ENCODE results near the gene CYP26A1.

CYP26A1 gene

DNA sequence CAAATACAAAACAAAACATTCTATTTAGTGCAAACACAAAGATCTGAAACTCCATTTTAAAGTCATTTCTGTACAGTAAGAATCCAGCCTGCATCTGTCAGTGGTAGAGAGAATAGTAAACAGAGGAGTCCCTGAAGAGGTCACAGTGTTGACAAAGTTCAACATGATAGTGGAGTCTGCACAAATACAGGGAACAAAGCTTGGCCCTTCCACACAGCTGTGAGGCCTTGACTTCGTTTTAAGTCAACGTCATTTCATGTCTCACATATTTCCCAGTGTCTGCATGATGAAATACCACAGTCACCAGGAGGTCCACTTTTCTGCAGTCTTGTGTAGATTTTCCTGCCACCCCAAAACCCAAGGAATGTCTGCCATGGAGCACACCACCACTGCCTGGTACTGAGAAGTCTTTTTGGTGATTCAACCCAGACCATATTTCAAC, 33.0 kb downstream of the CYP26A1 start:
- Histone ChIP-seq H3K4me1 (no peaks in the 10 kb centered on the region), H3K4me2 (ENCODE audit: low read length) (no peak overlapping the region), H3K4me3 (ENCODE audit: low read depth, low read length) (no peak overlapping the region), H2AFZ (no peak overlapping the region), H3K27ac (no peak overlapping the region), H3K36me3 (ENCODE audit: control insufficient read depth, insufficient read depth, low read length) (no peaks in the 10 kb centered on the region), H3K9me3 (ENCODE audit: control insufficient read depth, low read length) (no peaks in the 10 kb centered on the region), H3K79me2 (no peaks in the 10 kb centered on the region), H3K27me3 (ENCODE audit: control insufficient read depth, insufficient read depth, low read length) (no peaks in the 10 kb centered on the region), H3K9ac (no peak overlapping the region)
- TF ChIP-seq, protein P1, sequence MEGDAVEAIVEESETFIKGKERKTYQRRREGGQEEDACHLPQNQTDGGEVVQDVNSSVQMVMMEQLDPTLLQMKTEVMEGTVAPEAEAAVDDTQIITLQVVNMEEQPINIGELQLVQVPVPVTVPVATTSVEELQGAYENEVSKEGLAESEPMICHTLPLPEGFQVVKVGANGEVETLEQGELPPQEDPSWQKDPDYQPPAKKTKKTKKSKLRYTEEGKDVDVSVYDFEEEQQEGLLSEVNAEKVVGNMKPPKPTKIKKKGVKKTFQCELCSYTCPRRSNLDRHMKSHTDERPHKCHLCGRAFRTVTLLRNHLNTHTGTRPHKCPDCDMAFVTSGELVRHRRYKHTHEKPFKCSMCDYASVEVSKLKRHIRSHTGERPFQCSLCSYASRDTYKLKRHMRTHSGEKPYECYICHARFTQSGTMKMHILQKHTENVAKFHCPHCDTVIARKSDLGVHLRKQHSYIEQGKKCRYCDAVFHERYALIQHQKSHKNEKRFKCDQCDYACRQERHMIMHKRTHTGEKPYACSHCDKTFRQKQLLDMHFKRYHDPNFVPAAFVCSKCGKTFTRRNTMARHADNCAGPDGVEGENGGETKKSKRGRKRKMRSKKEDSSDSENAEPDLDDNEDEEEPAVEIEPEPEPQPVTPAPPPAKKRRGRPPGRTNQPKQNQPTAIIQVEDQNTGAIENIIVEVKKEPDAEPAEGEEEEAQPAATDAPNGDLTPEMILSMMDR (IDR thresholded peaks at IDR 0.05), result no peak

DNA sequence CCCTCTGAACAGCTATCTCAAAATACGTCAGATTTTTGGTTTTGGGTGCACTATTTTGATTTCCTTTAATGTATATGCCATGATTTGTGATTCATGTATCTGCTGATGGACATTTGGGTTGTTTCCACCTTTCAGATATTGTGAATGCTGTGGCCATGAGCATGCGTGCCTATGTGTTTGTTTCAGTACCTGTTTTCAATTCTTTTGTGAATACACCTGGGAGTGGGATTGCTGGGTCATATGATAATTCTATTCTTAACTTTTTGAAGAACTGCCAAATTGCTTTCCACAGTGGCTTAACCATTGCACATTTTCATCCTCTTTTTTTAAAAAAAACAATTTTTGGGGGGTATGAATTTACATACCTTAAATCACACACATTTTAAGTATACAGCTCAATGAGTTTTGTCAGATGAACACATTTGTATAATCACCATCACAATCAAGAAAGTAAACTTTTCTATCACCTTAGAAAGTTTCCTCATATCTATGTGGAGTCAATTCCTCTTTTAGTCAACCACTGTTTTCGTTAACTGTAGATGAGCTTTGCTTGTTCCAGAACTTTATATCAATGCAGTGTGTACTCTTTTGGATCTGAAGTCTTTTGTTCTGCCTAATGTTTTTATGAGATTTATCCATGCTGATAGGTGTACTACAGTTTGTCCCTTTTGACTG, 36.9 kb downstream of the CYP26A1 start:
- TF ChIP-seq, protein P1 (IDR thresholded peaks at IDR 0.05), result no peak
- Histone ChIP-seq H3K4me1 (no peaks in the 10 kb centered on the region), H3K27me3 (ENCODE audit: control insufficient read depth, insufficient read depth, low read length) (no peaks in the 10 kb centered on the region), H3K9ac (no peak overlapping the region), H3K27ac (no peak overlapping the region), H3K9me3 (ENCODE audit: control insufficient read depth, low read length) (no peaks in the 10 kb centered on the region), H3K36me3 (ENCODE audit: control insufficient read depth, insufficient read depth, low read length) (no peaks in the 10 kb centered on the region), H2AFZ (no peak overlapping the region), H3K4me3 (ENCODE audit: low read depth, low read length) (no peak overlapping the region), H3K4me2 (ENCODE audit: low read length) (no peak overlapping the region), H3K79me2 (no peaks in the 10 kb centered on the region)

GRCh38 chr10:93113042-93113441, 39.3 kb downstream of the CYP26A1 start:
- no peaks in the 10 kb centered on the region for H3K4me1 ChIP-seq
- no peak overlapping the region for H2AFZ ChIP-seq
- no peak overlapping the region for H3K4me3 ChIP-seq (ENCODE audit: low read depth, low read length)
- no peaks in the 10 kb centered on the region for H3K36me3 ChIP-seq (ENCODE audit: control insufficient read depth, insufficient read depth, low read length)
- TF ChIP-seq, protein P1 (IDR thresholded peaks at IDR 0.05), result no peak
- no peaks in the 10 kb centered on the region for H3K27me3 ChIP-seq (ENCODE audit: control insufficient read depth, insufficient read depth, low read length)
- no peaks in the 10 kb centered on the region for H3K9me3 ChIP-seq (ENCODE audit: control insufficient read depth, low read length)
- no peak overlapping the region for H3K4me2 ChIP-seq (ENCODE audit: low read length)
- no peaks in the 10 kb centered on the region for H3K79me2 ChIP-seq
- no peak overlapping the region for H3K9ac ChIP-seq
- H3K27ac ChIP-seq, result no peak overlapping the region

GRCh38 chr10:93115661-93116383, 42.1 kb downstream of the CYP26A1 start:
- H3K4me2 ChIP-seq (ENCODE audit: low read length), result no peak overlapping the region
- TF ChIP-seq, protein P1 (IDR thresholded peaks at IDR 0.05), result peak; percentile 24
- no peak overlapping the region for H2AFZ ChIP-seq
- H3K27ac ChIP-seq, result no peak overlapping the region
- no peak overlapping the region for H3K9ac ChIP-seq
- H3K27me3 ChIP-seq (ENCODE audit: control insufficient read depth, insufficient read depth, low read length), result no peaks in the 10 kb centered on the region
- H3K9me3 ChIP-seq (ENCODE audit: control insufficient read depth, low read length), result no peaks in the 10 kb centered on the region
- no peaks in the 10 kb centered on the region for H3K36me3 ChIP-seq (ENCODE audit: control insufficient read depth, insufficient read depth, low read length)
- H3K4me3 ChIP-seq (ENCODE audit: low read depth, low read length), result no peak overlapping the region
- no peaks in the 10 kb centered on the region for H3K79me2 ChIP-seq
- H3K4me1 ChIP-seq, result no peaks in the 10 kb centered on the region
